NCI-H2227 (cell line): ENCODE measurements around the gene YWHAH.
A peak's percentile ranks its signal among the peaks of the same experiment; 100 is the strongest.

Experiments
- DNase-seq: peaks from one replicate; lab custom pipeline; 2025; ENCODE audit not compliant: unreplicated experiment; lab: John Stamatoyannopoulos, UW

YWHAH gene

DNA sequence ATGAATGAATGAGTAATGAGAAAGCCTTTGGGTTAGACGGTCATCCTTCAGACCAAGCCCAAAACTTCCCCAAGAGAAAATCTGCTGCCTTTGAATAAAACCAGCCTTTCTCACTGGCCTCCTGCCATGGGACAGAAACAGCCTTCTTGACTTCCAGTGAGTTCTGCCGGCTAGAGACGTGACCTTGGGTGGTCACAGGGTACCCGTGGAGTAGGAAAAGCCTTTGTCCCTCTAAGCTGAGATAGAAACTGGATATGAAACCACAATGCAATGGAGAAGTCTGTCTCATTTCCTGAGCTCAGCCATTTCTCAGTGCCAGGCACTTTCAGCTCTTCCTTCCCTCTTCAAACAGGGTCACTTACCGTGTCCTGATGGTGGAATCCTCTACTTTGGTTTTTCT, 21.2 kb upstream of the YWHAH start:
- DNase-seq = no peak

DNA sequence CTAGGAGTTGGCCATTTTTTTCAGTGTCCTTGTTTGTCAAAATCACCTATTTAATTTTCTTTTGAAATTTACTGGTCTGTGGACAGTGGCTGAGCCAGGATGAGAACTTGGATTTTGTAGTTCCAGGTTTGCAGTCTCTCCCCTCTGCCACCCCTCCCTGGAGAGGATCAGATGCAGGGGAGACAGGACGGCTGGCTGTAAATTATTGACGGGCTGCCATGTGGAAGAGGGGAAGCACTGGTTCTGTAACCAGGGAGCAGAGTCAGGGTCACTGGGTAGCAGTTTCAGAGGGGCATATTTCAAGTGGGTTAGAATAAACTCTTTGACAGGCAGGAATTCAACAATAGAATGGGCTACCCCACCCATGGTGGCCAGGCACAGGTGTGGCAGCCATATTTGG, 20.6 kb upstream of the YWHAH start:
- no peak for DNase-seq

DNA sequence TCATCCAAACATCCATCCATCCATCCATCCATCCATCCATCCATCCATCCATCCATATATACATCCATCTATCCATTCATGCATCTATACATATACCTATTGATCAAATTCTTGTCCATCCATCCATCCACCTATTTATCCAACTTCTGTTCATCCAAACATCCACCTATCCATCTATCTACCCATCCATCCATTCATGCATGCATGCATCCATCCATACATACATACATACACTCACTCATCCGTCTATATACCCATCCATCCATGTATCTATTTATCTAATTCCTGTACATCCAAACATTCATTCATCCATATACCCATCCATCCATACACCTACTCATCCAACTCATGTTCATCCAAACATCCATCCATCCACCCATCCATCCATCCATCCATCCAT, 19.3 kb upstream of the YWHAH start:
- DNase-seq = no peak

DNA sequence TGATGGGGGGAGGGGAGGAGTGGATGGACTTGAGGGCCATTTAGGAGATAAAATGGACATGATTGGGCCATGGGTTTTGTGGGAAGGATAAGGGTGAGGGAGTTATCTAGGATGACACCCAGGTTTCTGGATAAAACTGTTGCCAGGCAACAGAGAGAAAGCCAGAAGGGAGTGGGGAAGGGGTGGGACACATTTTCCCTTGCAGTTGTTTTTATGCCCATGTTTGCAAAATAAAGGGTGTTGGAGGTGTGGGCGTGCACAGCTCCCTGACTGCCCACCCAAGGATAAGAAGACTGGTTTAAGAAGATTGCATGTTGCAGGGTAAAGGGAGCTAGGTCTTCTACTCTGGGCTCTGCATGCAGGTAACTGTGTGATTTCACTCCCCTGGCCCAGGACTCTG, 18.3 kb upstream of the YWHAH start:
- no peak for DNase-seq

DNA sequence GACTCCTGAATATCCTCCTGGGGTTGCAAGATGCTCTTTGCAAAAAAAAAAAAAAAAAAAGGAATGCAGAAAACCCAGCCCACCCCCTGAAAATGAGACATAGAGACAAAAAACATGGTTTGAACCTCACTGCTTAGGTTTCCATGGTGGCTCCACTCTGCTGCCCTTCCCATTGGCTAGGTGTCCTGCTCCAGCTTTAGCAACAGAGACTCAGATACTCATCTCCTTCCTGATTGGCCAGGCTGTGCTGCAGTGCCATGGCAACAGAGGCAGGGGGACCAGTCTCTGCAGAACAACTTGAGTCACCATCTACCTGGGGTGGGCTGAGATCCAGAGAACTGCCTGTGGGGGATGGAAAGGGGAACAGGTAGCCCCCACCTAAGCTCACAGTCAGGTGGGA, 17.4 kb upstream of the YWHAH start:
- peak; percentile 48 for DNase-seq

DNA sequence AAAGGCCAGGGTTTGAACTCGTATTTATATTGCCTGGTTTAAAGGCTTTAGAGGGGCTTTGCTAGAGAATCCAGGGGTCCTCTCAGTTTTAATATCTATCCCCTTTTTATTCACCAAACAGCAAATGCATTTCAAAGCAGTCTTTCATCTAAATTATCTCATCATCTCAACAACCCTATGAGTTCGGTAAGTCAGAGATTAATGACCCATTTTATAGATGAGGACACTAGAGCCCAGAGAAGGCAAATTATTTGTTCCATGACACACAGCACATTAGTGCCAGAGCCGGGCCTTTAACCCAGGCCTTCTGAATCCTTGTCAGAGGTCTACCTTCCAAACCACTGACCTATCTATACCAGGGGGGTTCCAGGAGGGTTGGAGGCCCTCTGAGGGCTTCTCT, 16.8 kb upstream of the YWHAH start:
- no peak for DNase-seq

DNA sequence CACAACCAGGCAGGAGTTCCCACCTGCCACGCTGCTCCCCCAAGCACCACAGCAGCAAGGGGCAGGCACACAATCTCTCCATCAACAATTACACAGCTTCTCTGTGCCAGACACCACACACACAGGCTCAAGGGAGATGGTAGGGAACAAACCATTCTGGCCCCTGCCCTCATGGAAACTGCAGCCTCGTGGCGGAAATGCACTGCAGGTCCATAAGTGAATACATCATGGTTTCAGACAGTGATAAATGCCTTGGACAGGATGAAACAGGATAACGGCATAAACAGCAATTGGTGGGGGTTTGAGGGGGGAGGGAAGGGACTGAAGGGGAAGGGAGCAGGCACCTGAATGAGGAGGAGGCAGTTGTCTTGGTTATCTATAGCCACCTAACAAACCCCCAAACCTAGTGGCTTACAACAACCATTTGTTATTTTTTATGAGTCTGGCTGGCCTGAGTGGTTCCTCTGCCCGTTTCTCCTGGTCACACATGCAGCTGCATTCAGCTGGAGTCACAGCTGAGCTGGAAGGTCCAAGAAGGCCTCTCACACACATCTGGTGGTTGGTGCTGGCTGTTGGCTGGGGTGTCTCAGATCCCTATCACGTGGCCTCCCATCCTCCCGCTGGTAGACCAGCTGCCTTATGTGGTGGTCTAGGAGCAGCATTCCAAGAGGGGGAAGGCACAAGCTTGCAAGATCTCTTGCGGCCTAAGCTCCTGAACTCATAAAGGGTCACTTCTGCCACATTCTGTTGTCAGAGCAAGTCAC, 15.0 kb upstream of the YWHAH start:
- DNase-seq = peak; percentile 15

DNA sequence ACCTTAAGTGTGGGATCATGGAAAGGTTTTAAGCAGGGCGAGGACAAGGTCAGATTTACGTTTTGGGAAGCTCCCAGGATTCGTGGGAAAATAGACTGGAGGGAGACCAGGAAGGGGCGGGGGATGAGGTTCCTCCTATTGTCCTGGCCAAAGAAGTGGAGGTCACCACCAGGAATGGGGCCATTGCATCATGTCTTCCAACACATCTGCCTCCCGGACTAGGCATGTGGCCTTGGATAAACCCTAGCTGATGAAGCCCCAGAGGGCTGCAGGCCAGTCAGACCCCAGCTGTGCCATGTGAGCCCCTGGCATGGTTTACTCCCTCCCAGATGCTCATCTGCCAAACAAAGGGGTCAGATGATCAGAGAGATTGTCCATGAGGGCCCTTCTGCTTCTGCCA, 11.5 kb upstream of the YWHAH start:
- no peak for DNase-seq

DNA sequence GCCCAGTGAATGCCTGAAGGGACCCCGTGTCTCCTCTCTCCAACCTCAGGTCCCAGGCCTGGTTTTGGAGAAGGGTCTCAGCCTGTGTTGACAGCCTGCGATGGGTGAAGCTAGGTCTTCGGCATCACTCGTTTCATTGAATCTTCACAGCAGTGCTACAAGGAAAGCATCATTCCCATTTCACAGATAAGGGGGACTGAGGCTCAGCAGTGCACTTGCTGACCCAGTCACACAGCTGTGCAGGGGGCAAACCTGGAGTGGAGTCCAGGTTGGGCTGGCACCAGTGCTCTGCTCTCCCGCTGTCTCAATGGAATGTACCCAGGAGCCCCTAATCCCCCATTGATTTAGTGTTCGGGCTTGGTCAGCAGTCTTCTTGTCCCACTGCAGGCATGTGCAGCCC, 10.9 kb upstream of the YWHAH start:
- no peak for DNase-seq

DNA sequence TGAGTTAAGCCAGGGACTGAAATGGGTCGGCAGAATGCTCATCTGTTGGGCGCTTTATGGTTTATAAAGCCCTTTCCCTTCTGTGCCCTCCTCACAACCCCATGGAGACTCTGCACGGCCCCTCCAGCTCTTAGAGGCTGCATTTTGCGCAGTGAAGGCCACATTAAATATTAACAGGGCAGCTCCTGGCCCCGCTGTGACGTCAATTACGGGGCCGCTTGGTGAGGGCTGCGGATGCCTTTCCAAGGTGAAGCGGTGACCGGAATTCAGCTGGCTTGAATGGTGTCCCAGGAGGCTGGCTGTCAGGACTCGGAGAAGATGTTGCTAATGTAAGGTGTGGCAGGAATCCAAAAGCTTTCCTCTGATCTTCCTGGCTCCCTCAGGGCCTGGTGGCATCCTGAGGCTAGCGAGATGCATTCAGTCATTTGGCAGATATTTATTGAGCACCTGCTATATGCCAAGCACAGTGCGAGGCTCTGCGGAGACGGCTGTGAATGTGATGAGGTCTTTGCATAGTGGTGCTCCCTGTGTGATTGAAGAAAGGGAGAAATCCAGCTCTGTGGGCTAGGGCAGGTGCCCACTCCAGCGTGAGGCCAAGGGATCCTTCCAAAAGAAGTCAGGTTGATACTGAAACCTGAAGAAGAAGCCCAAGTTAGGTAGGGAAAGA, 10.4 kb upstream of the YWHAH start:
- DNase-seq = no peak

DNA sequence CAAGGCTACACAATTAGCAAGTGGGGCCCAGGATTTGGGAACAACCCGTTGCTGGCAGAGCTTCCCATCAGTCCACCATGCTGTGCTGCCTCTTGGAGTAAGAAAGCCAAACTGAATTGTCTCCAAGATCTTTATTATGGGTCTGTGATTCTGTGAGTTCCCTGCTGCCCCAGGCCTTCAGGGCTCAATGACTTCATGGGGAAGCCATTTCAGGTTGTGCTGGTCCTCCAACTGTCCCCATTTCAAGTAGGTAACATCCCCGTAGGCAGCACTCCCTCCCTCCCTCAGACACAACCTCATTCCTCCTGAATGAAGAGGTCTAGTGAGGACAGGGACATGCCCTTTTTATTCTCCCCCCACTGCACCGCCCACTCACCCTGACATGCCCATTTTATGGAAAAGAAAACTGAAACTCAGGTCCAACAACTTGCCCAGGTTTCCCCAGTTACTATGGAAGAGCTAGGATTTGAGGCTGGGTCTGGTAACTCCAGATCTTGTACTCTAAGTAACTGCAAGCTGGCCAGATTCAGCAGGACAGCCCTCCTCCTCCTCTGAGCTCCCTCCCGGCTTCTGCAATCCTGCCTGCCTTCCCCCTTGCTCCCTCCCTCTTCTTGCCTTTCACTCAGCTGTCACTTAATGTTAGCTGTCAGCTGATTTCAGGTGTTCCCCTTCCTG, 8.2 kb upstream of the YWHAH start:
- DNase-seq = no peak

DNA sequence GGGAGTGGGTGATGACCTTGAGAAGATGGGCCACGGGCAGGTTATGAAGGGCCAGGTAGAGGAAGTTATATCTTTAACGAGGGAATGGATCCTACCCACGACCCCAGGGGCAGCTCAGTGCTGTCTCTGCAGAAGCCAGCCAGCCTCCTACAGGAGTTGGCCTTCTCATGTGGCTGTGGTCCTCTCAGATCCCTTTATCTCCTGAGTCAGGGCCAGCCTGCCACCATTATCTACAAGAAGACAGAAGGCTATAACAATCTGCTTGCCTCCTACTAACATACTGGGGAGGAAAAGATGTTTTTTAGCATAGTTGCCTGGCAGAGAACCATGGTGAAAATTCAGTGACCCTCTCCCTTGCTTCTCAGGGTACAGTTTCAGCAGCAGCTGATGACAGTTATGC, 7.0 kb upstream of the YWHAH start:
- no peak for DNase-seq

DNA sequence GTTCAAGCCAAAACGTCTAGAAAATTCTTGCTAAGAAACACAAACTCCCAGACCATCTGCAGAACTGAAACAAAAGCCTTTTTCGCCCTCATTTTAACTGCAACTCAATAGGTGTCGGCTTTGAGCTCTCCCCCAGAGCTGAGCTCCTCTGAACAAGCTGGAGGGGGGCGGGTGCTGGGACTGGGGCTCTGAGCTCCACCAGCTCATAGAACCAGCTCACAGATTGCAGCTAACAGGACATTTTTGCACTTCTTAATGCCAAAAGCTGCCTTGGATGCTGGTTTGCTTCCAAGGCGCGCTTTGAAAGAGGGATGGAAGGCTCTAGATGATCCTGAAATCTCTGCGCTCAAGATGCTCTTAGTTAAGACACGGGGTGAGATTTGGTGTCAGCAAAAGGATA, 6.0 kb upstream of the YWHAH start:
- DNase-seq = no peak

DNA sequence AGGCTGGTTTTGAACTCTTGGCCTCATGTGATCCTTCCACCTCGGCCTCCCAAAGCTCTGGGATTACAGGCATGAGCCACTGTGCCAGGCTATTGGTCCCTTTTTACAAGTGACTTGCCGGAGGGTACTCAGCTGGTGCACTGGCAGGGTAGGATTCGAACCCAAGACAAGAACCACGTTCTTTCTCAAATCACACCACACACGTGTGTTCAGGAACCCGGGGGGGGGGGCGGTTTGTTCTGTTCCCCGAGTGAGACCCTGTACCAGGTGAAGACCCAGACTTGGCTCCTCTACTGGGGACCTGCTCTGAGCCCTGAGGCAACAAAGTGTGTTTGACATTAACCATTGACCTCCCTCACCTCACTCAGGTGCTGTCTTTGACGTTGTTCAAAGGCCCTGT, 3.8 kb upstream of the YWHAH start:
- DNase-seq = no peak

DNA sequence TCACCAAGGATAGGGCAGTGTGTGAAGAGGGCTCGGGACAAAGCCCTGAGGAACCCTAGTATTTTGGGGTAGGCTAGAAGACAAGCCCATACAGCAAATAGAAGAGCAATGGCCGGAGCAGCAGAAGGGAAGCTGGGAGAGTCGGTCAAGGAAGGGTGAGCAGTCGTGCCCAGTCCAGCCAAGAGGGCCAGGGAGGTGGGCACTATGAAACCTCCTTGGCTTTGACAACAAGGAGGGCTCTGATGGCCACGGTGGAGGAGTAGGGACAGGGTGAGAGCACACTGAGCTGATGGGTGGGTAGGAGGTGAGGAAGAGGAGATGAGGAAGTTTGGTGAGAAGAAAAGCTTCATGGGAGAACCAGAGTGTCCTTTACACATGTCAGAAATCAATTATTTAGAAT, 2.2 kb upstream of the YWHAH start:
- no peak for DNase-seq

DNA sequence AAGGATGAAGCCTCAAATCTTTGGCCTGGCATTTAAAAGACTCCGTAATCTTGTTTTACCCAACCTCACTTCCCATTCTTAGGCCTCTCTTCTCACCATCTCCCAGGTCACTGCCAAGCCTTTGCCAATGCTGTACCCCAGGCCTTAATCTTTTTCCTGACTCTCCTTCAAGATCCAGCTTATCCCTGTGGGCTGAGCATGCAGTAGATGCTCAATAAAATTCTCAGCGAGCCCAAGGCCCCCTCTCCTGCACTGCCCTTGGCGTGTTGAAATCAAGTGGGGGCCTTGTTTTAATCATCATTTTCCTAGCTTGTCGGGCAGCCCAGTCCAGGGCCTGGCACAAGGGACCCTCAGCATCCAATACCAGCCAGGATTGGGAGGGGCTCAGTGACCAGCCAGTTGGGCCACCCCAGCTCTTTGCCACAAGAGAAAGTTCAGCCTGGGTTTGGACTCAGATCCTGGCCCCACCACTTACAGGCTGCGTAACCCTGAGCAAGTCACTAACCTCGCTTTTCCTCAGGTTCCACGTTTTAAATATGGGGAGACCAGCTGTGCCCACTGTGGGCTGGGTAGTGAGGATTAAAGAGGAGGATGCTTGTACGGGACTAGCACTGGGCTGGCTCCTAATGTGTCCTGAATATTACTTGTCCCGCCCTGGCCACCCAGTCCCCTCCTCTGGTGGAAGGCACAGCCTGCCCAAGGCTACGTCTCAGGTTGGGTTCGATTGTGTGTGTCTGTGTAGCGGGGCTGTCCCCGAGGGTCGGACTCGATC, 943 bp upstream of the YWHAH start:
- no peak for DNase-seq

DNA sequence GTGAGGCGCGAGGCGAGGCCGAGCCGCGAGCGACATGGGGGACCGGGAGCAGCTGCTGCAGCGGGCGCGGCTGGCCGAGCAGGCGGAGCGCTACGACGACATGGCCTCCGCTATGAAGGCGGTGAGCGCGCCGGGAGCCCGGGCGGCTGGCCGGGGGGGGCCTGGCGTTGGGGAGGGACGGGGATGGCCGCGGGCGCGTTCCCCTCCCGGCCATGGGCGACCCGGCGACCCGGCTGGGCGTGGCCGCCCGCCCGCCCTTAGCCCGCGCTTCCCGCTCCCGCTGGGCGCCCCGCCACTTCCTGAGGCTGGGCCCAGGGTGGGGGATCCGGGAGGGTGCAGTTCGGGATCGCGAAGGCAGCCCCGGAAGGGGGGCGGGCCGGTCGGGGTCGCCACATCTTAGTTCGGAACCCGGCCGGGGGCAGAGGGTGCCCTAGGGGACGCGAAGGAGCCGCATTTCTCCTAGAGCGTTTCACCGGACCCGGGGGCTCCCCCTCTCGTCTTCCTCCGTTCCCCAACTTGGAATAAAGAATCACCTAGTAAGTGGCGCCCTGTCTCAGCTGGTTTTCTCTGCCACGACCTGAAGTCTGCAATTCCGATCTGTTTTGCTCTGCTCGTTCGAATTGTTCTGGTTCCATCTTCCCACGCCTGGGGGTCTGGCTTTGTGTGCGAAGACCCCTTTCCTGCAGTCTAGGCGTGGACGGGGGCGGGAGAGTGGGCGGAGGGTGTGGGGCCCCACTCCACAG, 536 bp downstream of the YWHAH start:
- DNase-seq = peak; percentile 59

DNA sequence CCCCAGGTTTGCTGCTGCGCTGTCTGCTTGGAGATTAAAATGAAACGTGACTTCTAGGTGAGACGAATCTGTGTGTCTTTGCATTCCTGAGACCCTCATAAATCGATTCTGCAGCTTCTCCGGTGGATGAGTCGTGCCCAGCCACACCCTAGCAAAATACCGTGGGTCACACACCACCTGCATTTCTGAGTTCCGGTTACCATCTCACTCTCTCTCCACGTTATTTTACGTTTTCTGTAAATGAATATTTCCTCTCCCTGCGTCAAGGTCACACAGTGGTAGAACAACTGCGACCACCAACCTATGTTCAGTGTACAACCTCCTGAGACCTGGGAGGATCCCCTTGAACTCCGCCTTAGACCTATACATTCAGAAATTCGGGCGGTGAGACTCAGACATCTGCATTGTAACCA, 1.1 kb downstream of the YWHAH start:
- DNase-seq = no peak

DNA sequence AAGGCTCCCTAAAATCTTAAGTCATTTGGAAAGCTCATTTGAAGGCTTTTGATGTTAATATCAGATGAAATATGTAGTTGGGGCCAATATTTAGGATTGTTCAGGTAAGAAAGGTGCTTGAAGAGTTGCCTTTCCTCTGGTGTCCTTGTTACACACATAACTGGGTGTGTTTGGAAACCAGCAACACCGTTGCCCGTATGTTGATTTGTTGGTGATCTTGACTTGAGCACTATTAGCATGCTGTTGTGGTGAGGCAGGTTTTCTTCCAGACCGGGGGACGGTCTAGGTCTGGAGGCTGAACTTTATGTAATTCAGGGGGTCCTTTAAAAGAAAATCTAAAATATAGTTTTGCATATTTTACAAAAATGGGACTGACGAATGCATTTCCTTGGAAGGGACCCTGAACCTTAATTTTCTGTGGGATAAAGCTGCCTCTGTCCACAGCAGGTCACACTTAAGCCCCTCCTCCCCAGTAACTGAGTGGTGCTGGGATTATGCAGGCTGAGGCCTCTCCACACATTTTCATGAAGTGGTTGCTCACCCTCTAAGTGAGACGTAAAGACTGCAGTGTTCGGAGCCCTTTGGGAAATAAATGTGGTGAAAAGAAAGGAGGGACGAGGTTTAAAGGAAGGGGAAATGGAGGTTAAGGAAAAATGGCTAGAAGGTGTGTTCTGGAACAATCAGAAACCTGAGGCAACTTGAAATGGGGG, 1.8 kb downstream of the YWHAH start:
- peak; percentile 3 for DNase-seq

DNA sequence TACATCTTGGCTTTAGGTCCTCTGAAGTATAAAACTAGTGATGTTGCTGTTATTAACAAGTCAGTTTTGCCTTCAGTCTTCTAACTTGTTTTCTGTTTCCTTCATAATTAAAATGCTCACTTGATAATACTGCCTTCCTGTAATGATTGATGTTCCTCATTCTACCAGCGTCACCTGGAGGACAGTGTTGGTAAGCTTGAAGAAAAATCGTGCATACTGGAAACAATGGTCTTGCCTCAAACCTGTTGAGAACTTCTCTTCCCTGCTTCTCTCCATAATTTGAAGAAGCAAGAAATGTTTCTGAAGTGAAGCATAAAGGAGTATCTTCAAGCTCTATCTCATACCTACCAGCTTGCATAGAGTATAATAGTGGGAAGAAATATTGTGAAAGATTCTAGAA, 3.0 kb downstream of the YWHAH start:
- DNase-seq = peak; percentile 34
